ENCODE results near the gene TAP2.

TAP2 gene

DNA sequence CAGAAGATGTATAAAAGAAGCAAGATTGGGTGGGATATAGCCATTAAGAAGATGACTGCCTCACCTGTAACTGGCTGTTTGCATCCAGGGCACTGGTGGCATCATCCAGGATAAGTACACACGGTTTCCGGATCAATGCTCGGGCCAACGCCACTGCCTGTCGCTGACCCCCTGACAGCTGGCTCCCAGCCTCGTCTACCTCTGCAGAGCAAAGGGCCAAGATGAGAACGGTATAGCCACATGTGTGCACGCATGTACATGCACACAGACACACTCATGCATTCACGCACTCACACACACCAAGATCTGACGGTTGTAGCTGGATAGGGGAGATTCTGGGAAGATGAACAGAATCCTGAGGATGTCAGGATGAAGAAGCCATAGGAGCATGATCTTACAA, 8.5 kb upstream of the TAP2 start:
- FAIRE-seq = no peak
- TF ChIP-seq, protein P1, sequence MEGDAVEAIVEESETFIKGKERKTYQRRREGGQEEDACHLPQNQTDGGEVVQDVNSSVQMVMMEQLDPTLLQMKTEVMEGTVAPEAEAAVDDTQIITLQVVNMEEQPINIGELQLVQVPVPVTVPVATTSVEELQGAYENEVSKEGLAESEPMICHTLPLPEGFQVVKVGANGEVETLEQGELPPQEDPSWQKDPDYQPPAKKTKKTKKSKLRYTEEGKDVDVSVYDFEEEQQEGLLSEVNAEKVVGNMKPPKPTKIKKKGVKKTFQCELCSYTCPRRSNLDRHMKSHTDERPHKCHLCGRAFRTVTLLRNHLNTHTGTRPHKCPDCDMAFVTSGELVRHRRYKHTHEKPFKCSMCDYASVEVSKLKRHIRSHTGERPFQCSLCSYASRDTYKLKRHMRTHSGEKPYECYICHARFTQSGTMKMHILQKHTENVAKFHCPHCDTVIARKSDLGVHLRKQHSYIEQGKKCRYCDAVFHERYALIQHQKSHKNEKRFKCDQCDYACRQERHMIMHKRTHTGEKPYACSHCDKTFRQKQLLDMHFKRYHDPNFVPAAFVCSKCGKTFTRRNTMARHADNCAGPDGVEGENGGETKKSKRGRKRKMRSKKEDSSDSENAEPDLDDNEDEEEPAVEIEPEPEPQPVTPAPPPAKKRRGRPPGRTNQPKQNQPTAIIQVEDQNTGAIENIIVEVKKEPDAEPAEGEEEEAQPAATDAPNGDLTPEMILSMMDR (IDR thresholded peaks at IDR 0.05; ENCODE audit: insufficient read depth, missing control alignments) = no peak
- DNase-seq (ENCODE audit: insufficient read length, low spot score) = no peak

DNA sequence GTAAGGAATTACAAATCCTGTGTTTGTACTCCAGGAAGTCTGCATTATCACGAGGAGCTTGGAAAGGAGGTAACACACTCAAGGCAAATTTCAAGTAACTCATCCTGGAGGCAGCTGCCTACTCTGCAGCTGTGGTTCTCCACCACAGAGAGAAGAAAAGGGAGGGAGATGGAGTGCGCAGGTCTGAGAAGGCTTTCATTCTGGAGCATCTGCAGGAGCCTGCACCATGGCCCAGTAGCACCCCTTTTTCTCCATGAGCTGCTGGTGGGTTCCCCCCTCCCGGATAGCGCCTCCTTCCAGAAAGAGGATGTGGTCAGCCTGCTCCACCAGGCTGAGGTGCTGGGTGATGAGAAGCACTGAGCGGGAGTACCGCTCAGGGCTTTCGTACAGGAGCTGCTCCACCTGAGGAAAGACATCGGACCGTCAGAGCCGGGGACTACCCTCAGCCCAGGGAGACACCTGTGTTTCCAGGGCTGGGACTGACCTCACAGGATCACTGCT, 6.9 kb upstream of the TAP2 start:
- DNase-seq (ENCODE audit: insufficient read length, low spot score) (no peak), FAIRE-seq (no peak)
- TF ChIP-seq, protein P1 (IDR thresholded peaks at IDR 0.05; ENCODE audit: insufficient read depth, missing control alignments) = no peak

DNA sequence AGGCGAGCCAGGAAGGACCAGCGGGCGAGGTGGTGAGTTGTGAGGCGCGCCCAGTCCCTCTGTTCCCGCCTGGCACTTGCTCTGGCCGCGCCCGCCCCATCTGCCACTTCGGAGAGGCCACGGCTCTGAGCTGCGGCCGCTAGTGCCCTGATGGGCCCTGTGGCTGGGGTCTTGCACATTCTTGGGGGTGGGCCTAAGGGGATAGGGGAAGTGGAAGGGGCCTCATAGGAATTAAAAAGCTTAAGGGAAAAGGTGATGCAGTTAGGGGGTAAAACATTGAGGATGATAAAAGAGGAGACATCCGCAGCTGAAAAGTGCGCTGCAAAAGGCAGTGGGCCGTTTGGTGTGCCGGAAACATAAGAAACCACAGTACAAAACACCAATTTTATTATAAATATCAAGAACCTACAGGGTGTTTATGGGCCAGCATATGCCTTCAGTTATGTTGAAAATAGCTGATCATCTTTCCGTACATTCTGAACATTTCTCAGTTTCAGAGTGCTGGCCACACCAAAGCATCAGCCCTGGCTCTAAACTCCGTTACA, 6.4 kb upstream of the TAP2 start:
- TF ChIP-seq, protein P1 (IDR thresholded peaks at IDR 0.05; ENCODE audit: insufficient read depth, missing control alignments) = no peak
- DNase-seq (ENCODE audit: insufficient read length, low spot score) (no peak), FAIRE-seq (no peak)

DNA sequence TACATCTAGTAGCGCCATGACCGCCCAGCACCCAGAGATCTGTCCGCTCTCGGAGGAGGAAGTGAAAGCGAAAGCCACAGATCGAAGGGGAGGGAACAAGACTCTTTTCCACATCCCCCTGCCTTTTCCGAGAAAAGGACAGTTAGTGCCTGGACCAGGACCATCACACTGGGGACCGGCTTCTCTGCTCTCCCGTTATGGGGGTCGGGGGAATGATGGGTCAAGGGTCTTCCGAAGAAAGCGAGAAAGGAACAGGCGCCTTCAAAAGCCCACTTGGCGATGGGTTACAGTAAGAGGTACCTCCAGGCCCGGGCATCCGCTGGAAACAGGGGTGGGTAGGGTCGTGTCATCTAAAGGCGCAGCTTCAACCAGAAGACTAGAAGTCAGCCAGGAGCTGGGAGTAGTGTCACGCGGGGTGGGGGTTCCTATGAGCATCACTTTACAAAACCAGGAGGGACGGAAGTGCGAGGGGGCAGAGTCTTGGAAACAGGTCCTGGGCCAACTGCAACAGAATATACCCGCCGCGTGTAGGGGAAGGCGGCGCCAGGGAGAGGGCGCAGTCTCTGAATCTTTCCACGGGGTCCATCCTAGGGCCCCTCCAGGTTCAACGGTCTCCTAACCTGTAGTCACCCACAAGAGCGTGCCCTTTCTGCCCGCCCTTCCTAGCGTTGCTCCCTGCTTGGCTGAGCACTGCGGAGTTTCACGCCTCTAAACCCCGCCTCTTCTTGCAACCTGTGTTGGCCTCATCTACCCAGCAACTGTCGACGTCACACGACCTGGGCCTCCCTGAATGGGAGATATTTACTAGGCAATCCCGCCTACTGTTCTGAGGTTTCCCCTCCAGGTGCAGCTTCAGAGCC, 5.7 kb upstream of the TAP2 start, which contains the start of gene PSMB8:
PSMB8 (minus strand) TSS at position 69 of the 860 bp plus-strand sequence; CDS start at position 18, 51 bp downstream.
- DNase-seq (ENCODE audit: insufficient read length, low spot score) = peak; percentile 91
- TF ChIP-seq, protein P1 (IDR thresholded peaks at IDR 0.05; ENCODE audit: insufficient read depth, missing control alignments) = no peak
- FAIRE-seq = no peak

DNA sequence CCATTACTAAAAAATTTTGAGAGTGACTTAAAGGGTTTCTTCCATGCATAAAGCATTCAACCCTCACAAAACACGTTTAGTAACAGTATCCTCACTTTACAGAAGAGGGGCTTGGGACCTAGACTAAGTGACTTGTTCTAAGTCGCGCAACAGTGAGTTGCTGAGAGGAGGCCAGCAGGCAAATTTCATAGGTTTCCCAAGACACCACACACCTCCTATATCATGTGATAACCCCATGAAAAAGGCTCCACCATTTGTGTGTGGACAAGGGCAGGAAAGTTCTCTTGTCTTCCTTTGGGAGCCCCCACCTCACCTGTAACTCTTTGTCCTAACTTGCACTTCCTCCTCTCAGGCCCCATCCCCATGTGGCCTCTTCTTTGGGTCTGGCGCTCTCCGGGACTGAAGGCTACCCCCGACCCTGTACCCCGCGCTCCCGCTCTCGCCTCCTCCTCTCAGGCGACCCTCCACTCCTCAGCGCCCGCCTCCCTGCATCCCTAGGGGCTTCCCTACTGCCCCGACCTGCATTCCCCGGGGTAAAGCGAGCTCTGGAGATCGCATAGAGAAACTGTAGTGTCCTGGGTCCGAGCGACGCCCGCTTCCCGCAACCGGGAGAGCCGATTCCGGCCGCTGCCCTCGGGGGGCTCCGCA, 4.9 kb upstream of the TAP2 start:
- FAIRE-seq = no peak
- TF ChIP-seq, protein P1 (IDR thresholded peaks at IDR 0.05; ENCODE audit: insufficient read depth, missing control alignments) = no peak
- no peak for DNase-seq (ENCODE audit: insufficient read length, low spot score)

DNA sequence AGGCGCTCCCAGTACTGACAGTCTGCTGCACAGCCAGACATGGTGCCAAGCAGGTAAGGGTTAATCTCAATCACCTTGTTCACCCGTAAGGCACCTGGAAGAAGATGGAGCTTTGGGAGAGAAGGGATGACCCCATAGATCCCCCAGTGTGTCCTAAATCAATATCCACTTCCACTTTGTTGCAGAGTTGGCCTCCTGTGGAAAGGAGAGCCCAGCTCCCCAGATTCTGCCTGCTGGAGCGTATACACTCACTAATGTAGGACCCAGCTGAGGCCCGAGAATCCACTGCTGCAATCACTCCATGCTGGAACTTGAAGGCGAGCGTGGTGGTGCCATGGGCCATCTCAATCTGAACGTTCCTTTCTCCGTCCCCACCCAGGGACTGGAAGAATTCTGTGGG, 4.2 kb upstream of the TAP2 start:
- TF ChIP-seq, protein P1 (IDR thresholded peaks at IDR 0.05; ENCODE audit: insufficient read depth, missing control alignments) = no peak
- no peak for DNase-seq (ENCODE audit: insufficient read length, low spot score)
- FAIRE-seq = no peak
